HG03520 (cell line): Measurements from ENCODE around the gene ELAVL3.
"Not testable (repeated sequence)": the region's sequence is repeated elsewhere in the genome, so short reads cannot be mapped to it uniquely, and the experiment has no call there.

Experiments
- ATAC-seq: cut with Tn5 transposase; IDR thresholded peaks from one replicate; pipeline ENCODE4 v1.9.1; 2021; ENCODE audit warnings: mild to moderate bottlenecking, moderate library complexity; ENCODE audit not compliant: unreplicated experiment

ELAVL3 gene

DNA sequence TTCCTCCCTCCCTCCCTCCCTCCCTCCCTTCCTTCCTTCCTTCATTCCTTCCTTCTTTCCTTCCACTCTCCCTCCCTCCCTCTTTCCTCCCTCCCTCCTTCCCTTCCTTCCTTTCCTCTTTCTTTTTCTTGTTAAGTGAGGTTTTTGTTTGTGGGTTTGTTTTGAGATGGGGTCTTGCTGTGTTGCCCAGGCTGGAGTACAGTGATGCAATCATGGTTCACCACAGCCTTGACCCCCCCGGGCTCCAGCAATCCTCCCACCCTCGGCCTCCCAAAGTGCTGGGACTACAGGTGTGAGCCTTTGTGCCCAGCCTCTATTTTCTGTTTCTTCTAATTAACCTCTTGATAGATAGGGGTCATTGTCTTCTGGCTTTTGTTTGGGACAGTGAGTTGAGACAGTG lies 19.4 kb downstream of the ELAVL3 start:
- ATAC-seq, result no peak

- ATAC-seq, result no peak
Observed at GRCh38 chr19:11460207-11460606, 20.6 kb downstream of the ELAVL3 start.

DNA sequence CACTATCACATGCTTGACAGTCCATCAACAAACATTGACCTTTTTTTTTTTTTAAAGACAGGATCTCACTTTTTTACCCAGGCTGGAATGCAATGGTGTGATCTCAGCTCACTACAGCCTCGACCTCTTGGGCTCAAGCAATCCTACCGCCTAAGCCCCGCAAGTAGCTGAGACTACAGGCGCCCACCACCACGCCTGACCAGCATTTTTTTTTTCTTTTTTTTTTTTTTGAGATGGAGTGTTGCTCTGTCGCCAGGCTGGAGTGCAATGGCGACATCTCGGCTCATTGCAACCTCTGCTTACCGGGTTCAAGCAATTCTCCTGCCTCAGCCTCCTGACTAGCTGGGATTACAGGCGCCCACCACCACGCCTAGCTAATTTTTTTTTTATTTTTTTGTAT lies 21.9 kb downstream of the ELAVL3 start:
- ATAC-seq, result not testable (repeated sequence)

DNA sequence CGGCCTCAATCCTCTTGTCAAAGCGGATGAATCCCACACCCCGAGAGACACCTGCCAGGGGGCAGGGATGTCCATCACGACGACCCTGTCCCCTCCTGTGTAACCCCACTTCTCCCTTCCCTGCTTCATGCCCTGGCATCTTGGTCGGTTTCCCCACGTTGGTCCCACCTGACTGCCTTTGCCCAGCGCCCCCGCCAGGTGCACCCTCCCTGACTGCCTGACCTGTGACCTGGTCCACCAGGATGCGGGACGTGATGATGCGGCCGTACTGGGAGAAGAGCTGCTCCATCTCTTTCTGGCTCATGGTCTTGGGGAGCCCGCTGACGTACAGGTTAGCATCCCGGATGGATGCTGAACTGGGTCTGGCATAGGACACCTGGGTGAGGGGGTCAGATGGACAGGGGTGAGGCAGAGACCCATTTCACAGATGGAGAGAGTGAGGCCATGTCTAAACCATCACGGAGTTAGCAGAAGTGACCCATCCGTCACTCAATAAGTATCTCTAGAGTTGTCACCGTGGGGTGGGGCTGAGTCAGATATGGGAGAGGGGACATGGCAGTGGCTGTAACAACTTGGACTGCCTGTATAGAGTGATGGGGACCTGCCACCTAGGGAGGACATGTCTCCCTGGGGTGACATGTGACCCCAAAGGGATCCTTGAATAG lies 22.5 kb downstream of the ELAVL3 start:
- ATAC-seq, result no peak

- ATAC-seq, result no peak
Observed at GRCh38 chr19:11457831-11458230, 23.0 kb downstream of the ELAVL3 start.

DNA sequence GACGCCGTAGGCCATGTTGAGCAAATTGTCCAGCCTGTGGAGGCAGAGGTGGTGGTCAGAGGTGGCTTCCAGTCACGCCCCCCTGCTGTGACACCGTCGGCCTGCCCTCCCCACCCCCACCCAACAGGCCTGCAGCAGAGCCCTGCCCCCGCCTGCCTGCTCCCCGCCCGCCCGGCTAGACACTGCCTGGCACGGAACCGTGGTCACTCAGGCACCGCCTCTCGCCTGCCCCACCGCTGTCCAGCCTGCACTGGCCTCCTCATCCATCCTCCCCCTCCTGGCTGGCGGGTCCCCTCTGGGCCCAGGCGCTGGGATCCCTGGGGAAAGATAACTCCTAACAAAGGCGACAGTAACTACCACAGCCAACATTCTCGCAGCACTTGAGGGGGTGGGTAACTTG lies 23.7 kb downstream of the ELAVL3 start:
- no peak for ATAC-seq

DNA sequence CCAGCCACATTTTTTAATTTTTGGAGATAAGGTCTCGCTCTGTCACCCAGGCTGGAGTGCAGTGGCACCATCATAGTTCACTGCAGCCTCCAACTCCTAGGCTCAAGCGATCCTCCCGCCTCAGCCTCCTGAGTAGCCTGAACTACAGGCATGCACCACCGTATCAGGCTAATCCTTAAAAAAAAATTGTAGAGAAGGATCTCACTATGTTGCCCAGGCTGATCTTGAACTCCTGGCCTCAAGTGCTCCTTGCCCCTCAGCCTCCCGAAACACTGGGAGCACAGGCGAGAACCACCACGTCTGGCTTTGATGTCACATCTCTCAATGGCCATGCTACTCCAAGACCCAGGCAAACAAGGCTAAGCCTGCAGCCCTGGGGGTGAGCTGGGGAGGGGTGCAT lies 24.2 kb downstream of the ELAVL3 start:
- no peak for ATAC-seq

DNA sequence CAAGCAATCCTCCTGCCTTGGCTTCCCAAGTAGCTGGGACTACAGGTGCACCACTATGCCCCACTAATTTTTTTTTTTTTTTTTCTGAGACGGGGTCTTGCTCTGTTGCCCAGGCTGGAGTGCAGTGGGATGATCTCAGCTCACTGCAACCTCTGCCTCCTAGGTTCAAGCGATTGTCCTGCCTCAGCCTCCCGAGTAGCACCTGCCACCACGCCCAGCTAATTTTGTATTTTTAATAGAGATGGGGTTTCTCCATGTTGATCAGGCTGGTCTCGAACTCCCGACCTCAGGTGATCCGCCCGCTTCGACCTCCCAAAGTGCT lies 25.7 kb downstream of the ELAVL3 start:
- not testable (repeated sequence) for ATAC-seq

DNA sequence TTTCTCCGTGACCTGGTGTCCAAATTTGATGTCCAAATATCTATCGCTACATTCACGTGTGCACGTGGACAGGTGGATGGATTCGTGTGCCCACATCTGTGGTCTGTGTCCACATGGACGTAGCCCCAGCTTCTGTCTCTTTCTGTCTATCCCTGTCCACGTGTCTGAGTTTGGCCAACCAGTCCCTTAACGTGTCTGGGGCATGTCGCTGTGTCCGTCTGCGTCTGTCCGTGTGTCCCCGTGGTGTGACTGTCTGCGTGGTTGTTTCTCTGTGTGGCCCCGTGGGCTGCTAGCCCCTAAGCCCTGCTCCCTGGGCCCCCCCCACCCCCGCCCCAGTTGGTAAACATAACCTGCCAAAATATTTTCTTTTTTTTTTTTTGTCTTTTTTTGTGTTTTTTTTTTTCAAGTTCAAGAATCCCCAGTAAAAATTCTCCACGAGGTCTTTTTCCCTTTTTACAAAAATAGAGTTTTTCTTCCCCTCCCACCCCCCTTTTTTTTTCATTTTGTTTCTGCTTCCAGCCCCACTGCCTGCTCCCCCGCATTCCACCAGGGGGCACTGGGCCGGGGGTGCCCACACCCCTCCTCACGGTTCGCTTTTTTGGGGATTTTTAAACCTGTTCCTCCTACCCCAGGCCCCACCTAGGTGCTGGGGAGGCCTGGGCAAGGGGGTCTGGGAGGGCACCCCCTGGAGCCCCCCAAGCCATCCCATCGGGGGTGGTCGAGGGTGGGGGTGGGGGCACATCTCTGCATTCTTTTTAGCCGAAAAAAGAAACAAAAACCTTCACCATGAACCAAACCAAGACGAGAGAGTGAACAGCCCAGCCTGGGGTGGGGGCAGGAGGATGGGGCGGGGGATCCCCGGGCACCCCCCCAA lies 27.1 kb downstream of the ELAVL3 start:
- ATAC-seq, result no peak

- no peak for ATAC-seq
Observed at GRCh38 chr19:11452620-11453310, 28.1 kb downstream of the ELAVL3 start.

DNA sequence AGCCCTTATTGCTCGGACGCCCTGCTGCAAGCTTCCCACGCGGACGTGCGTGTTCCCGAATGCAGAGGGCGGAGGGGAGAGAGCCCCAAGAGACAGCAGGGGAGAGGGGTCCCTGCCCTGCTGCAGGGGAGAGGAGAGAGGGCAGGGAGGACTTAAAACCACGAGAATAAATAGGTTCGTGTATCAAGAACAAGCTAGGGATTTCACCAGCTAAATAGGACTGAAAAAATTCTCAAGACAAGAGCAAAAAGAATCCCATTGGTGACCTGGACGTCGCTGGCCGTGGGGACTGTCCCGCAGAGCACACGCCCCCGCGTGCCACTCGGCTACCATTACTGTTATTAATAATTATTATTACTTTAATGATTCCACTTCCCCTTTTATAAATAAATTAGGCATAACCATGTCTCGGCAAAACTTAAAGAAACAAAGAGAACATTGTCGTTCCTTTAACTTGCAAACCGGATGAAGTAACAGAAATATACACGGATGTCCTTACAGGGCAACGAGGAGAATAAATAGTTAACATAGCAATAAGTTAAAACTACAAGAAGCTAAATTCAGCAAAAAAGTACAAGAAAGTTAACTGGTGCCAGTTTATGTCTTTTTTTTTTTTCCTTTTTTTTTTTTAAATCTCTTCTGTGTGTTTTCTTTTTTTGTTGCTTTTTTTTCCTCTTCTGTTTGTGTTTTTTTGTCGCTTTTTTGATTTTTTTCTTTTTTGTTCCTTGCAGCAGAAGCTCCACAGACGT lies 28.8 kb downstream of the ELAVL3 start:
- no peak for ATAC-seq

- ATAC-seq, result no peak
Observed at GRCh38 chr19:11451327-11451870, 29.4 kb downstream of the ELAVL3 start.

DNA sequence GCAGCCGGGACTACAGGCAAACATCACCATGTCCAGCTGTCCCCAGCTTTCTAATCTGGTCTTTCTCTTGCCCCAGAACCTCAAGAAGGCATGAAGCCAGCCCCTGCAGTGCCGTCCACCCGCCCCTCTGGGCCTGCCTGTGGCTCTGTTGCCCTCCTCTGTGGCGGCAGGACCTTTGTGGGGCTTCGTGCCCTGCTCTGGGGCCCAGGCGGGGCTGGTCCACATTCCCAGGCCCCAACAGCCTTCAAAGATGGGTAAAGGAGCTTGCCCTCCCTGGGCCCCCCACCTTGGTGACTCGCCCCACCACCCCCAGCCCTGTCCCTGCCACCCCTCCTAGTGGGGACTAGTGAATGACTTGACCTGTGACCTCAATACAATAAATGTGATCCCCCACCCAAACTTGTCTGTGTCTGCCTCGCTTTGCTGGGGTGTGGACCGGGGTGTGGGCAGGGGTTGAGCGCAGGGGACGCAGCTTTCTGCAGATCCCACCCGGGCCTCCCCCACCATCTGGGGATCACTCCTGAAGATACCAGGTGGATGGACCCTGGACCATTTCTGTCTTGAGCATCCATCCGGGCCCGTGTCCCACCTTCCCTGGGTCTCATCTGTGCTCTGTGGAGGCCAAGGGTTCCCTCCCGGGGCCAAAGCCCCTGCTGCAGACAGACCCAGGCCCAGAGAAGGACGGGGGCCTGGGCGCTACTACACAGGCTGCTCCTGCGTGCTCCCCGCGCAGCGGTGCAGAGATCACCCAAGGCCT lies 30.1 kb downstream of the ELAVL3 start:
- no peak for ATAC-seq

DNA sequence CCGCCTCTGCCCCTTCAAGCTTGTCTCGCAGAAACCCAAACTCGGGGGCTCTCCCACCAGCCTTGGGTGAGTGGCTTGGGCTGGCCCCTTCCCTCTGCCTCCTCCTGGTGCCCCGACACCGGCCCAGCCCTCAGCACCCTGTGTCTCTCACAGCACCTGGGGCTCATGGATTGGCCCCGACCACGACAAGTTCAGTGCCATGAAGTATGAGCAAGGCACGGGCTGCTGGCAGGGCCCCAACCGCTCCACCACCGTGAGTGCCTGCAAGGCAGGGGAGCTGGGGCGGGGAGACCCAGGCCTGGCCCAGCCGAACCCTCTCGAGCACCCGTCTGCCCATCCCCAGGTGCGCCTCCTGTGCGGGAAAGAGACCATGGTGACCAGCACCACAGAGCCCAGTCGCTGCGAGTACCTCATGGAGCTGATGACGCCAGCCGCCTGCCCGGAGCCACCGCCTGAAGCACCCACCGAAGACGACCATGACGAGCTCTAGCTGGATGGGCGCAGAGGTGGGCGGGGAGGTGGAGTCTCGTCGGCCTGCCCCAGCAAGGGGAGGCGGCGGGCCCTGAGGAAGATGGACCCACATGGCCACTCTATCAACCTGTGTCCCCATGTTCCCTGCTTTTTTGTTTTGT lies 31.8 kb downstream of the ELAVL3 start:
- no peak for ATAC-seq

GRCh38 chr19:11448410-11448809 lies 32.4 kb downstream of the ELAVL3 start:
- no peak for ATAC-seq

DNA sequence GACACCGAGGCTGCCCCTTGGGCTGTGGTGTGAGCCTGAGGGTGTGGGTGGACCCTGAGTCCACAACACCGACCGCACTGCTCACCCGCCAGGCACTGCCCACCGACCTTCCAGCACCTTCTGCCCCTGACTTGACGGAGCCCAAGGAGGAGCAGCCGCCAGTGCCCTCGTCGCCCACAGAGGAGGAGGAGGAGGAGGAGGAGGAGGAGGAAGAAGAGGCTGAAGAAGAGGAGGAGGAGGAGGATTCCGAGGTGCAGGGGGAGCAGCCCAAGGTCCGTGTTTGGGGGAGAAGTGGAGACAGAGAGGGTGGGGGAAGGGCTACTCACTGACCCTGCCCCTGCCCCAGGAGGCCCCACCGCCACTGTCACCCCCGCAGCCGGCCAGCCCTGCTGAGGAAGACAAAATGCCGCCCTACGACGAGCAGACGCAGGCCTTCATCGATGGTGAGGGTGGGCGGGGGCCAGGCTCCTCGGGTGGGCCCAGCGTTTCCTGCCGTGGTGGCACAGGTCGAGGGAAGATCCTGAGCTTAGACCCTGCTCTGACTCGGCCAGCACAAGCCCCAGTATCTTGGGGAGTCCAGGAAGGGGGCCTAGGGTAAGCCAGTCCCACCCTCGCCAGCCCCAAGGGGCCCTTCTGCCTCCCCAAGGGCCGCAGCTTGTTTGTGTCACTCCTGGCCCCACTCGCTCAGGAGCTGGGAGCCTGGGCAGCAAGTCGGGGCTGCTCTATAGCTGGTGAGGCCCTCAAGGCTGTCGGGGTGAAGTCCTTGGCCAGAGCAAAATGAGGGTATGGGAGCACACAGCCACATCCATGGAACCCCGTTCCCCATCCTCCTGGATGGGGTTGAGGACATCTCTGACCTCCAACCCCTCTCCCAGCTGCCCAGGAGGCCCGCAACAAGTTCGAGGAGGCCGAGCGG lies 33.2 kb downstream of the ELAVL3 start:
- no peak for ATAC-seq

DNA sequence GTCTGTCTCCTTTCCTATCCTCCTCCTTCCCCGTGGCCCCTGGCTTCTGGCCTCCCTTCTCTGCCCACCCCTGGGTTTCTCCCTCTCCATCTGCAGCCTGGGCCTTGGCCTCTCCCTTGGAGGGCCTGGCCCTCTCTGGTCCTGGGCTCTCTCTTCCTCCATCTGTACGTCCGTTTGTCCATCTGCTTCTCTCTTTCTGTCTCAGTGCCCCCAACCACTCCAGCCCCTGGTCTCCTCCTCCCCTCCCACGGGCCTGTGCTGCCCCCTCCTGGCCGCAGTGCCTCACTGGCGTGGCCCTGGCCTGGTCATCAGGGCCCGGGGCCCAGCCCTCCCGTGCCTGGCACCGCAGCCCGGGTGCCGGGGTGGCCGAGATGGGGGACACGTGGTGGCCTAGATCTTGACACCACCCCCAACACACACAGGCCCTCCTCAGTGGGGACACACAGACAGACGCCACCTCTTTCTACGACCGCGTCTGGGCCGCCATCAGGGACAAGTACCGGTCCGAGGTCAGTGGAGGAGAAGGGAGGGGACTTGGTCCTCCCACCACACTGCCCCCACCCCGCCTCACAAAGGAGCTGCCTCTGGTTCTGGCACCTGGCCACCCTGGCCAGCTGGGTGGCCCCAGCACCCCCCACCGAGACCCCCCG lies 34.1 kb downstream of the ELAVL3 start:
- ATAC-seq, result no peak

DNA sequence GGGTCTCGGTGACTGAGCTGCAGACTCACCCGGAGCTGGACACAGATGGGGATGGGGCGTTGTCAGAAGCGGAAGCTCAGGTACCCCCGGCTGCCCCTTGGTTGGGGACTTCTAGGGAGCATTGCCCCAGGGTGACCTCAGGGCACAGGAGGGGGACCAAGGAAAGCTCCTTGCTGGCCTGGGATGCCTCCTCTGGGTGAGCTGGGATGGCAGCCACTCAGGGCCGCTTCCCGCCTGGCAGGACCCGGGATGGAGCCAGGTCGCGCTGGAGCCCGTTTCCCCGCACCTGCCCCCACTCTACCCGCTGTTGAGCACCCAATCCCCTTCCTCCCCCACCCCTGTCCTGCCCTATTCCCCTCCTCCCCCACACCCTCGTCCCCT lies 34.6 kb downstream of the ELAVL3 start:
- ATAC-seq, result no peak
